Right forelimb (tissue), 1 donor: Measurements from ENCODE around the gene SGIP1.

Source experiments
- DNase-seq: peaks from one replicate; pipeline ENCODE4 v3.0.0-alpha.2; 2018

Gene SGIP1

DNA sequence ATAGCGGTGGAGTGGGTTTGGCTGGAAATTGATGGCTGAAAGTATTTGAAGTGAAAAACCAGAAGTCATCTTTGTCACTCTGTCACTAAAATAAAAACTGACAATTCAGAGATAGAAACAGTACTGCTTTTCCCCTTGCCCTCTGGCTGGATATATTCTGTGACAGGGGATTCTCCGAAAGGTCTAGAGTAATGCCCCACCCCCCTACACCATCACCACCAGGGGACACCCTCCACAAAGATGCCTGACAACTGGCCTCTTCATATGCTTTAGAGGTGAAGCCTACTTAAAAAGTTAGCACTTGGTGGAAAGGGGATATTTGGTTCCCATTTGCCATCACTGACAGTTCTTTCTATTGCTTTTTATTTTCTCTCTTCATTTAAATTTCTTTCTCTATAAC, 73.5 kb downstream of the SGIP1 start:
- DNase-seq, result no peak

DNA sequence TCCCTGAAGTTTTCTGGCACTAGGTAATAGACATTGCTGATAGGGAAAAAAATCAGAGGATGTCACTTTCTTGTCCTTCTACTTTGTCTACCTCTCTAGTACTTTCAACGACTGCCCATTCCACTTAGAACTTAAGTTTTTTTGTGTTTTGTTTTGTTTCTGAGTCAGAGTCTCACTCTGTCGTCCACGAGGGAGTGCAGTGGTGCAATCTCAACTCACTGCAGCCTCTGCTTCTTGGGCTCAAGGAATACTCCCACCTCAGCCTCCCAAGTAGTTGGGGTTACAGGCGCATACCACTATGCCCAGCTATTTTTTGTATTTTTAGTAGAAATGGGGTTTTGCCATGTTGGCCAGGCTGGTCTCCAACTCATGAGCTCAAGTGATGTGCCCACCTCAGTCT, 79.2 kb downstream of the SGIP1 start:
- no peak for DNase-seq

DNA sequence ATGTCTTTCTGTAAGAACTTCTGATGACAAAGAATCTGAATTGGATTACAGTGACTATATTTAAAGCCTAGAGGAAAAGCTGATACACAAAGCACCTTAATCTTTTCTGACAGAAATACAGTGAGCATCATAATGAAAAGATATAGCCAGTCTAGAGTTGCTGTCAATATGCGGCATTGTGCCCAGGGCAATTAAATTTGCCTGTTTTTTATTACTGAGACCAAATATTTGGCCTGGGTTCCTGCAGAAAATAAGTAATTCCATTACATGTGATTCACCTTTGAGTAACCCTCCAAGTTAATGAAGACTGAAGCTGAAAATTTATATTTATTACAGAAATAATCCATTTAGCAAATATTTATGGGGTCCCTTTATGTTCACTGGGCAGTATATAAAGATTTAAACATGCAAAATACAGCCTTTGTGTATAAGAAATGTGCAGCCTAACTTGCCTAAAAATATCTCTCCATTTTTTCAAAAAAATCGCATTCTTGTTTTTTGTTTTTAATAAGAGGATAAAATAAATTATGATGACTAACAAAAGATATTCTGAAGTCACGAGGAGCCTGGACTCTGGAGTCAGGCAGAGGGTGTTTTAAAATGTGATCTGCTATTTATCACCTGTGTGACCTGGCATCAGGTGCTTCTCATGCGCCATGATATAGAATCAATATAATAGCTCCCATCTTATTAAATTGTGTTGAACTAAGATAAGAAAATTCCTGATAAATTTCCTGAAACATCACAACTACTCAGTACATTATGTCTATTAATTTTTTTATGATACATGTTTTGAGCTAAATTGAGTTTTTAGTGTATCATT, 83.6 kb downstream of the SGIP1 start:
- no peak for DNase-seq

DNA sequence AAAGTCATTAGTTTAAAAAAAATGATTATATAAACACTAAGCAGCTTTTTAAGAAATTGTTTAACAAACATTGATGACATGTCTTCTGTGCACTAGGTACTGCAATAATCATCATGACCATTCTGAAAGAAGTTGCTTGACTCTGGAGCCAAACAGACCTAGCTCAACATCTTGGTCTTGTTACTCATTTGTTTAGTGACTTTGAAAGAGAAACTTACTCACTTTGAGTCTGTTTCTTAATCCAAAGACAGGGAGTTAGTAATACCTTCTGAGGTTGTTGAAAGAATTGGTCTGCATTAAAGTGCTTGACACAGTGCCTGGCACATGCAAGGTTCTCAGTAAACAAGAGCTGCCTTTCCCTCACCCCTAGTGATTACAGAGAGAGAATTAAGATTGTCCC, 84.4 kb downstream of the SGIP1 start:
- no peak for DNase-seq

DNA sequence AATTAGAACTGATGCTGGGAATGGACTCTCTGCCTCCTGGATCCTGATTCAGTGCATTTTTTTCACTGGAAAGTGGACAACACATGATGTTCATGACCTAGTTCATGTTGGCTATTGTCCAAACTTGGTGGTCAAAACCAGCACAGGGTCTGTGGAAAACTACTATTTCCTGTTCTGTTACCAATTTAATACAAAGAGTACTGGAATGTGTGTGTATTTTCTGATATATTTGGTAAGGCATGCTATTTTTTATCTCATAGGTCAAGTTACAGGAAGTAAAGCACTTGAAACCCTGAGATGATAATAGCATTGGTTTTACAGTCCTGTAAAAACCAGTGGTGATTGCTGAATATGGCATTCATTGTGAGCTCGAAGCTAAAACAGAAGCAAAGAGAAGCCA, 89.9 kb downstream of the SGIP1 start:
- no peak for DNase-seq

GRCh38 chr1:66624412-66625060, 90.6 kb downstream of the SGIP1 start:
- no peak for DNase-seq

GRCh38 chr1:66626261-66626660, 92.3 kb downstream of the SGIP1 start:
- no peak for DNase-seq

GRCh38 chr1:66628926-66629325, 95.0 kb downstream of the SGIP1 start:
- DNase-seq, result no peak

GRCh38 chr1:66633159-66633558, 99.2 kb downstream of the SGIP1 start:
- no peak for DNase-seq

DNA sequence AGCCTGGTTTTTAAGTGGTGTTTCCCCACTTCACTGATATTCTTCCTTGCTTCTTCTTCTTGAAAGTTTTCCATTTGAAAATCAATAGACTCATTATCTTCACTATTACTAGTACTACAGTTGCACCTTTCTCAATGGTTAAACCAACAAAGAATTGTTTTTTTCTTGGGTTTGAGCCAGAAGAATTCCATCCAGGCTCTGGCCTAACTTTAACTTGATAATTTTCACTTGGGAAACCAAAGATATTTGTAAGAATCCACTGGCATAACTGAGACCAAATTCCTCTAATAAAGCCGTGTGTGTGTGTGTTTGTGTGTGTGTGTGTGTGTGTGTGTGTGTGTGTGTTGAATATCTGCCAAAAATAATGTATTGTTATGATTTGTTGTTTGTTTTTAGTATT, 103.2 kb downstream of the SGIP1 start:
- no peak for DNase-seq

DNA sequence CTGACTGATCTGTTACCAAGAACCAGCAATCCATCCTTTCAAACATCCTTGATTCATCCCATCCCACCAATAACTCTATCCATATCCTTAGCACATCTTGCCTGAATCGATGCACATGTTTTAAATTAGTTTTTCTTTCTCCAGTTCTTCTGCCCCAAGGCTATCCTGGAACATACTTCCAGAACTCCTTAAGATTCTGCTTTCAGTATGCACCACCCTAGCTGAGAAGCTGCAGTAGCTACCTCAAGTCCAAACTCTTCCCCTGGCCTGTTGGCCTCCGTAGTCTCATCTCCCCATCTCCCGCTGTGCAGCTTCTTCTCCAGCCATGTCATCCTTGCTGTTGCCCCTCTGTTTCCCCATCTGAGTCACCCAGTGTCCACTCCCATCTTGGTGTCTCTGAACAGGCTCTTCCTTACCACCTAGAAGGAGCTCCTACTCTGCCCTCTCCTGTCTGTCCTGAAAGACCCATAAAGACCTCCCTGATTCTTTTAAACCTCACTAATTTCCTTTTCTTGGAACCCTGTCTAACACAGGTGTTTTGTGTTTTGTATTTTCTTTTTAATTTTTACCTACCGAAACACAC, 108.0 kb downstream of the SGIP1 start:
- DNase-seq, result no peak

DNA sequence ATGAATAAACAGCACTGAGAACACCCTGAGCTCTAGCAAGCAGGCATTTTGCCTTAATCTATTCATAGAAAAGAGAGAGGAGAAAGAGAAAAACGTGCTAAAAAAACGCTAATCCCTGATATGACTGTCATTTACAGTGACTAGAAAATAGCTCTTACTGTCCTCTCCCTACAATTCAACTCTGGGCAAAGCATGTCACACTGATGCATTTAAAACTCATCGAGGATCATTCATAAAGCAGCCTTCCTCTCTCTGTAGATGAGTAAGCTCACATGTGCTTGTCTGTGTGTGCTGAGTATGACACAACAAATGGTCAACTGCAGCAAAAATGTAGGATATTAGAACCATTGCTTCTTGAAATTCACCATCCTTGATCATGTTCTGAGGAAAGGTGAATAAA, 109.0 kb downstream of the SGIP1 start:
- no peak for DNase-seq

DNA sequence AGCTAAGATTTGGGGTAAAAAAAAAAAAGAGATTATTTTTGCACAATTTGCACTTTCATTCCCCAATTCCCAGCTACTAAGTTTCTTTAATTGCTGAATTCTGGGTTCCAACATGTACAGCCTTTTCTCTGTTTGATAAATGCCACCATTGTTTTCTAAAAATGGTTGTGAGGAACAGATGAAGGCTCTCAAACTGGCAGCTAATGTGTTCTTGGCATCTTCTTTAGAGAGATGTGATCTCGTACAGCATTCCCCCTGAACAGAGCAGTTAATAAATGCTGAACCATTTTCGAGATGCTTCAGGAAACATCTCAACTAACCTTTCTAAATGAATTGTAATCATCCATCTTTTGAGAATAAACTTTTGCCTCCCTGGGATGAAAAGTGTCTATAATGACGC, 110.4 kb downstream of the SGIP1 start:
- DNase-seq, result no peak

- DNase-seq, result no peak
Observed at GRCh38 chr1:66648901-66649595, 115.1 kb downstream of the SGIP1 start.

DNA sequence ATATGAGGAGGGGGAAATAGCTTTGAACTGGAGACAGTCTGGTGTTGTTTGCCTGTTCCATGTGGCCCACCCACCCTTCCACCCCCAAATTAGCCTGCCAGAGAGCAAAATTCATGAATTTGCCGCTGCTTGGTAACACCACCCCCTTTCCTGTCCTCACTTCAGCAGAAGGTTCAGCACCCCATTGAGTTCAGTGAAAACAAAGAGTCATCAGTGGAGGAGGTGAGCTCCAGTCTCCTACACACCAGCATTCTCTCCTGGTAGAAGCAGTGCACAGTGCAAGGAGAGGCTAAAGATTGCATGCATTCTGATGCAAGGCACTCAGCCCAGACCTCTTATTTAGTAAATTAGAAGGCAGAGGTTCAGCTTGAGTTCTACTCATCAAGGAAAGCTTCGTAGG, 118.6 kb downstream of the SGIP1 start:
- DNase-seq, result no peak

DNA sequence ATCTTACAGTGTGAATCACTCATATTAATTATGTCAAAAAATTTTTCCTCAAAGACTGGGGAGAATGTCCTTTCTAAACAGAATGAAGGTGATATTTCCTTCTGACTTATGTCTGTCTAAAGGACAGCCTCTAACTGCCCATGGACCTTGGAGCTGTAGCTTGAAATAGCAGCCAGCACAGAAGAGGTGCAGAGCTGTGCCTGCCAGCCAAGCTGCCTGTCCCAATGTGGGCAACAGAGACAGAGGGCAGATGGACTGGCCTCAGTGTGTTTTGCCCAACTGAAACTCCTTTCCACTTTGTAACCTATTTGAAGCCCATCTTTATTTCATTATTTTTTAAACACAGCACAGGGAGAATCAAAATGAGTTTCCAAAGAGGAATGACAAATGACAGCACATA, 120.7 kb downstream of the SGIP1 start:
- DNase-seq, result no peak

- no peak for DNase-seq
Observed at GRCh38 chr1:66671455-66671854, 137.5 kb downstream of the SGIP1 start.

GRCh38 chr1:66676613-66677298, 142.8 kb downstream of the SGIP1 start:
- DNase-seq, result no peak

- DNase-seq, result no peak
Observed at GRCh38 chr1:66678146-66678545, 144.2 kb downstream of the SGIP1 start.

- DNase-seq, result no peak
Observed at GRCh38 chr1:66679140-66679539, 145.2 kb downstream of the SGIP1 start.

- DNase-seq, result no peak
Observed at GRCh38 chr1:66681686-66682085, 147.7 kb downstream of the SGIP1 start.

DNA sequence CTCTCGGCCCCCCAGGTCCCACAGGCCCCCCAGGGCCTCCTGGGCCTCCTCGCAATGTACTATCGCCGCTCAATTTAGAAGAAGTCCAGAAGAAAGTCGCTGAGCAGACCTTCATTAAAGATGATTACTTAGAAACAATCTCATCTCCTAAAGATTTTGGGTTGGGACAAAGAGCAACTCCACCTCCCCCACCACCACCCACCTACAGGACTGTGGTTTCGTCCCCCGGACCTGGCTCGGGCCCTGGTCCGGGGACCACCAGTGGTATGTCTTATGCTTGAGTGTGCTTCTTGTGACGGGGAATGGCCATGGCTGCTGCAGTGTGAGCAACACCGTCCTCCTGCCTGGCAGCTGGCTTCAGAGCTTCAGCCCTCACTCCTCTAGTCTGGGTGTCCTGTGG, 148.2 kb downstream of the SGIP1 start:
- DNase-seq, result no peak

- DNase-seq, result no peak
Observed at GRCh38 chr1:66684353-66684752, 150.4 kb downstream of the SGIP1 start.
